ENCODE results near the gene MT2A. TPM values are rescaled to one million over a fixed set of nuclear protein-coding genes. Genes with fewer than 3 reads are reported as not detected.

MT2A gene
- total and polyA plus RNA-seq, 8 donors, result 71.0 to 495 (median 198) TPM

DNA sequence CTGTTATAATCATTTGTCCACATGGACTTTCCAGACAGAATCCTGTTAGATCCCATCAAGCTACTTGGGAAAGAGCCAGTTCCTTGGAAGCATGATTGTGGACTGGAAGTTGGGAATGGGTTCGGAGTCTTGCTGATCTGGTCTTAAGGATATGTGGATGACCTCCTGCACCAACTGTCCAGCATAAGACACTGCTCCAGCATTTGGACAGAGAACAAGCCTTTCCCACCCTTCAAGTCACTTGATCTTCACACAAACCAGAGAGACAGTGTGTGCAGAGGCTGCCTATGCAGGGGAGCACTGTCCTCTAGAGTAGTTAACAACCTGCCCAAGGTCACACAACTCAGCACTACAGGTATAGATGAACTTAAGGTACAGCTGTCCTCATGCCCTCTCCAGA, 37.5 kb downstream of the MT2A start:
- H3K27ac ChIP-seq, result no peak overlapping the region
- no peak overlapping the region for H3K4me3 ChIP-seq
- H3K27me3 ChIP-seq, result no peaks in the 10 kb centered on the region
- peaks cover 0 to 7% (median 5%) of the 10 kb centered on the region in 3 donors for H3K4me1 ChIP-seq
- intact Hi-C loops (cut with DNase I), result no loop called here
- 0% methylated on average over 1 of the region's 1 CpG for WGBS, 2 donors
- DNase-seq (no peak), FAIRE-seq (no peak), ATAC-seq (no peak)
- H3K9me3 ChIP-seq, result no peaks in the 10 kb centered on the region
- H3K36me3 ChIP-seq, result no peaks in the 10 kb centered on the region
- TF ChIP-seq CTCF (IDR thresholded peaks at IDR 0.05), result no peak

DNA sequence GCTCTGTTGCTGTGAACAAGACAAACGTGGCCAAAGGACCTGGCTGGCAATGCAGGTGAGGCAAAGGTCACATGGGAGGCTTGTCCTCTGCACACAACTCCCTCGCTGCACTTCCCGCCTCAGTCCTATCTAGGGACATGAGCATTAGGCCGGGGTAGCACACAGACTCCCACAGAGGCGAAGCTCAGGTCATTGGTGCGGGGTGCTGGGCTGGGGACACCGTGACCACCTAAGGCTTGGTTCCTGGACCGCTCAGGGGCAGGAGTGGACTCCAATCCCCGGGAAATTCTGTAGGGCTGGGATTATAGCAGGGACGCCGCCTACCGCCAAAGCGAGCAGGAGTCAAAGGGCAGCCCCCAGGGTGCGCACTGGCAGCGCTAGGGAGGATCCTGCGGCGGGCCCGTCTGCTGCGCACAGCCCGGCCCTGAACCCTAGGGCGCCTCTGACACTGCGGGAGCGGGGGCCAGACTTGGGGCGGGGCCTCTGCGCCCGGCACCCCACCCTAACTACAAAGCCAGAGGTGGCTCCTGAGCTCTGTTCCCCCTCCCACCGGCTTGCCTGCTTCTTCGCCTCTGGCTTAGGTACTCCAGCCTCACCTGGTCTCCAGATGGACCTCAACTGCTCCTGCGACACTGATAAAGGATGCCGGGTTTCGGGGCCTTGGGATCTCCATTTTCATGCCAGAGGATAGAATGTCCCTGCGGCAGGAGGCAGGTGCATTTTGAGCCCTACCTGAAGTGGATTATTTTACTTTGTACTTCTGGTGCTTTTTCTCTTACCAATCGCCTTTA, 39.5 kb downstream of the MT2A start:
- Histone ChIP-seq H3K36me3 (no peaks in the 10 kb centered on the region), H3K27ac (no peak overlapping the region), H3K27me3 (no peaks in the 10 kb centered on the region), H3K4me1 (peaks cover 0 to 7% (median 5%) of the 10 kb centered on the region in 3 donors), H3K9me3 (no peaks in the 10 kb centered on the region), H3K4me3 (no peak overlapping the region)
- no peak for DNase-seq
- intact Hi-C loops (cut with DNase I), result no loop called here
- ATAC-seq, result no peak
- FAIRE-seq, result no peak
- WGBS, 2 donors, result 64 to 69% methylated on average over 33 of the region's 33 CpGs
- TF ChIP-seq CTCF (IDR thresholded peaks at IDR 0.05), result no peak

- WGBS, 2 donors, result 93 to 100% methylated on average over 2 of the region's 2 CpGs
- TF ChIP-seq CTCF (IDR thresholded peaks at IDR 0.05), result no peak
- no peak overlapping the region for H3K27ac ChIP-seq
- ATAC-seq (no peak), DNase-seq (no peak), FAIRE-seq (no peak)
- no peaks in the 10 kb centered on the region for H3K4me1 ChIP-seq
- no peaks in the 10 kb centered on the region for H3K36me3 ChIP-seq
- H3K27me3 ChIP-seq, result no peaks in the 10 kb centered on the region
- intact Hi-C loops (cut with DNase I), result no loop called here
- H3K9me3 ChIP-seq, result no peaks in the 10 kb centered on the region
- H3K4me3 ChIP-seq, result no peak overlapping the region
Measured at GRCh38 chr16:56649271-56649670, 40.9 kb downstream of the MT2A start.

DNA sequence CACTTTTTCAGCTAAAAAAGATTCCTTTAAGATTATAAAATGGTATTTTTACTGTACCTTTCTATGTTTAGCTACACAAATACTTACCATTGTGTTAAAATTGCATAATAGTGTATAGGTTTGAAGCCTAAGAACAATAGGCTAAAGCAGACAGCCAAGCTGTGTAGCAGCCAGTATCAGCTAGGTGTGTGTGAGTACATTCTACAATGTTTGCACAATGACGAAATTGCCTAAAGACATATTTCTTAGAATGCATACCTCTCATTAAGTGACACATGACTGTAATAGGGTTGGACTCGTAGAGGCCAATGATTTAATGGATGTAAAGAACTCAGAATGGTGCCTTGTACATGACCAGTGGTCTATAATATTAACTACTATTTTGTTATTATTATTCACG, 41.4 kb downstream of the MT2A start:
- Histone ChIP-seq H3K27me3 (no peaks in the 10 kb centered on the region), H3K36me3 (no peaks in the 10 kb centered on the region), H3K4me1 (no peaks in the 10 kb centered on the region), H3K9me3 (no peaks in the 10 kb centered on the region), H3K4me3 (no peak overlapping the region), H3K27ac (no peak overlapping the region)
- no peak for TF ChIP-seq CTCF (IDR thresholded peaks at IDR 0.05)
- DNase-seq (no peak), ATAC-seq (no peak), FAIRE-seq (no peak)
- WGBS, 2 donors, result 76 to 80% methylated on average over 3 of the region's 3 CpGs
- intact Hi-C loops (cut with DNase I), result no loop called here

DNA sequence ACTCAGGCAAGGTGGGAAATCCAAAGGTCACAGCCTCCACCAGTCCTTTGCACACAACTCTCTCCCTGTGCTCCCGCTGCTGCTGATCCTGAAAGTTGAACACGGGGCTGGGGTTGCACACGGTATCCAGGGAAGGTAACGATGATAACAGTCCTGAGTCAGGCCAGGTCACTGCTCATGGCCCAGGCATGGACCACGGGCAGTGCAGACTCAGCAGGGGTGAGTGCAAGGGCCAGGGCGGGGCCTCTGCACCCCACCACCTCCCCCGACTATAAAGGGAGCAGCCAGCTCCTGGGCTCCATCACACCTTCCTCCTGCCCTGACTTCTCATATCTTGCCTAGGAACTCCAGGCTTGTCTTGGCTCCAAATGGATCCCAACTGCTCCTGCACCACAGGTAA, 43.2 kb downstream of the MT2A start, which contains the start of gene MT1B:
MT1B (plus strand) TSS at position 301 of the 400 bp plus-strand sequence; CDS start at position 369, 68 bp downstream.
- DNase-seq (no peak), FAIRE-seq (no peak), ATAC-seq (no peak)
- no peaks in the 10 kb centered on the region for H3K4me1 ChIP-seq
- H3K27ac ChIP-seq, result no peak within 1 kb of the TSS
- WGBS, 2 donors, result 63 to 75% methylated on average over 7 of the region's 7 CpGs
- no peaks in the 10 kb centered on the region for H3K36me3 ChIP-seq
- no peak for TF ChIP-seq CTCF (IDR thresholded peaks at IDR 0.05)
- intact Hi-C loops (cut with DNase I), result no loop called here
- H3K9me3 ChIP-seq, result no peaks in the 10 kb centered on the region
- H3K4me3 ChIP-seq, result no peak within 1 kb of the TSS
- no peaks in the 10 kb centered on the region for H3K27me3 ChIP-seq
